Measurements from ENCODE around the gene PACSIN3. TPM values are rescaled to one million over a fixed set of nuclear protein-coding genes. Genes with fewer than 3 reads are reported as not detected.

The PACSIN3 gene
- total and polyA plus RNA-seq, 2 donors (not counting 3 experiments of a cell fraction or from before 2014, with no cell fraction given) = 15.2 to 27.2 TPM

DNA sequence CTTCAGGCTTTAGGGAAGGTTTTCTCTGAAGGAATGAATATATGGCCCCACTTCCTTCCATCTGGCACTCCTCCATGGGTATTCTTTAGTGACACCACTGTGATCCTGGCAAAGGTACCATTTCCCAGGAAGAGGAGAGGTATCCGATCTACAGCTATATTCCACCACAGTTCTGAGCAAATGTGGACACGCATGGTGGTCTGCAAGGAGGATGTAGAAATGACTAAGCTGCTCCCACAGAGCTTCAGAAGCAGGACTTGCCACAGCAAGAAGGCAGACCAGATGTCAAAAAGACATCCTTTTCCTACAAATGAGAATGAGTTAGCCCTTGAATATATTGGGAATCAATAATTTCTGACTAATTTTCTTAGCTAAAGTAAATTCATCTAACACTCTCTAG is 55.1 kb downstream of the PACSIN3 start:
- intact Hi-C loops (cut with micrococcal nuclease) (no loop called here), dilution Hi-C loops (cut with MboI; ENCODE audit: extremely low pct_ligation_motif_present, low sequenced_read_pairs) (no loop called here)
- no peak for DNase-seq (ENCODE audit: low read depth, low spot score)
- Histone ChIP-seq H3K79me2 (ENCODE audit: control insufficient read depth, insufficient read depth, low read length) (no peaks in the 10 kb centered on the region), H3K9ac (replicated peaks; ENCODE audit: extremely low read depth, insufficient read depth, low read length) (no peak overlapping the region), H3K9me1 (replicated peaks; ENCODE audit: control insufficient read depth, extremely low read depth, insufficient read depth, low read length) (no peaks in the 10 kb centered on the region), H4K20me1 (replicated peaks; ENCODE audit: control insufficient read depth, extremely low read depth, insufficient read depth, low read length) (no peaks in the 10 kb centered on the region), H3K27ac (ENCODE audit: insufficient read depth, low read depth, low read length) (no peak overlapping the region), H3K9me3 (replicated peaks; ENCODE audit: control insufficient read depth, insufficient read depth, low read length) (no peaks in the 10 kb centered on the region), H3K4me3 (replicated peaks in 1 of 3; ENCODE audit: insufficient read depth in 1 of 3, low read depth in 1 of 3, low read length in 3 of 3) (no peak overlapping the region), H3K4me1 (ENCODE audit: control insufficient read depth, extremely low read depth, insufficient read depth, low read length) (no peaks in the 10 kb centered on the region), H2AFZ (ENCODE audit: low read depth, low read length) (no peak overlapping the region), H3K36me3 (ENCODE audit: control insufficient read depth in 2 of 2, extremely low read depth in 1 of 2, insufficient read depth in 2 of 2, low read length in 2 of 2) (no peaks in the 10 kb centered on the region), H3K4me2 (ENCODE audit: insufficient read depth, low read length) (no peak overlapping the region), H3K27me3 (ENCODE audit: control insufficient read depth in 2 of 2, insufficient read depth in 2 of 2, low read length in 2 of 2) (no peaks in the 10 kb centered on the region)
- no TSS peak for BruUV-seq (replicated peaks)
- ChIA-PET POLR2A (no interaction called here), CTCF (interaction anchor here (0.6 to 3.4 kb wide), 4 partner anchors 18 to 279 kb away, joined by 3 to 13 read pairs (median 4); no protein-coding TSS in a partner anchor)
- TF ChIP-seq, protein P1, sequence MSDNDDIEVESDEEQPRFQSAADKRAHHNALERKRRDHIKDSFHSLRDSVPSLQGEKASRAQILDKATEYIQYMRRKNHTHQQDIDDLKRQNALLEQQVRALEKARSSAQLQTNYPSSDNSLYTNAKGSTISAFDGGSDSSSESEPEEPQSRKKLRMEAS (IDR thresholded peaks at IDR 0.05; ENCODE audit: insufficient read depth, insufficient read length) = no peak
- TF ChIP-seq POLR2AphosphoS5 (IDR thresholded peaks at IDR 0.05; ENCODE audit: insufficient read depth, low read depth, low read length) (no peak), JUN (IDR thresholded peaks at IDR 0.05; ENCODE audit: borderline replicate concordance, insufficient read depth, insufficient read length, low read depth) (no peak), MYC (IDR thresholded peaks at IDR 0.05; ENCODE audit: low read depth, low read length) (no peak), FOS (IDR thresholded peaks at IDR 0.05; ENCODE audit: borderline replicate concordance, insufficient read depth, low read length) (no peak), GATA2 (IDR thresholded peaks at IDR 0.05; ENCODE audit: insufficient read depth, insufficient read length, low read depth, low read length) (no peak), EZH2 (IDR thresholded peaks at IDR 0.05; ENCODE audit: borderline replicate concordance, low read depth, low read length, severe bottlenecking) (no peak), POLR2A (IDR thresholded peaks at IDR 0.05; ENCODE audit: low read depth, low read length) (no peak)
- TF ChIP-seq, protein P2, sequence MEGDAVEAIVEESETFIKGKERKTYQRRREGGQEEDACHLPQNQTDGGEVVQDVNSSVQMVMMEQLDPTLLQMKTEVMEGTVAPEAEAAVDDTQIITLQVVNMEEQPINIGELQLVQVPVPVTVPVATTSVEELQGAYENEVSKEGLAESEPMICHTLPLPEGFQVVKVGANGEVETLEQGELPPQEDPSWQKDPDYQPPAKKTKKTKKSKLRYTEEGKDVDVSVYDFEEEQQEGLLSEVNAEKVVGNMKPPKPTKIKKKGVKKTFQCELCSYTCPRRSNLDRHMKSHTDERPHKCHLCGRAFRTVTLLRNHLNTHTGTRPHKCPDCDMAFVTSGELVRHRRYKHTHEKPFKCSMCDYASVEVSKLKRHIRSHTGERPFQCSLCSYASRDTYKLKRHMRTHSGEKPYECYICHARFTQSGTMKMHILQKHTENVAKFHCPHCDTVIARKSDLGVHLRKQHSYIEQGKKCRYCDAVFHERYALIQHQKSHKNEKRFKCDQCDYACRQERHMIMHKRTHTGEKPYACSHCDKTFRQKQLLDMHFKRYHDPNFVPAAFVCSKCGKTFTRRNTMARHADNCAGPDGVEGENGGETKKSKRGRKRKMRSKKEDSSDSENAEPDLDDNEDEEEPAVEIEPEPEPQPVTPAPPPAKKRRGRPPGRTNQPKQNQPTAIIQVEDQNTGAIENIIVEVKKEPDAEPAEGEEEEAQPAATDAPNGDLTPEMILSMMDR (IDR thresholded peaks at IDR 0.05; ENCODE audit: extremely low read depth in 1 of 2, insufficient read depth in 1 of 2, low read depth in 1 of 2, low read length in 2 of 2) = no peak
- FAIRE-seq = no peak

Data from endothelial cell of umbilical vein (primary cell).